Upper lobe of left lung (tissue), 6 donors: ENCODE results near the gene FZD2. TPM values are rescaled to one million over a fixed set of nuclear protein-coding genes. Genes with fewer than 3 reads are reported as not detected.
"Not testable (repeated sequence)": the region's sequence is repeated elsewhere in the genome, so short reads cannot be mapped to it uniquely, and the experiment has no call there.

ENCODE experiments used
- ATAC-seq, 2 donors: fragments of 200-7000 bp; cut with Tn5 transposase; one replicate each; pipeline ENCODE4 v1.9.1; 2022; ENCODE audit warnings: mild to moderate bottlenecking in 2 of 2, moderate library complexity in 2 of 2; ENCODE audit not compliant: low FRiP score in 2 of 2
- DNase-seq, 2 donors: peaks; one replicate each; pipeline ENCODE4 v3.0.0-alpha.2; 2019 to 2020
- H3K27ac ChIP-seq, 4 donors: fragments of 200-600 bp; sonication (generic); one replicate each; pipeline ENCODE4 v1.5.1; 2016 to 2019
- H3K27me3 ChIP-seq, 4 donors: fragments of 200-600 bp; sonication (generic); one replicate each; pipeline ENCODE4 v1.5.1; 2017 to 2019
- H3K36me3 ChIP-seq, 4 donors: fragments of 200-600 bp; sonication (generic); one replicate each; pipeline ENCODE4 v1.5.1; 2016 to 2019
- H3K4me1 ChIP-seq, 4 donors: fragments of 200-600 bp; sonication (generic); one replicate each; pipeline ENCODE4 v1.5.1; 2018 to 2019
- H3K4me3 ChIP-seq, 4 donors: fragments of 200-600 bp; sonication (generic); one replicate each; pipeline ENCODE4 v1.5.1; 2017 to 2019; ENCODE audit warnings: mild to moderate bottlenecking in 2 of 4, moderate library complexity in 1 of 4
- H3K9me3 ChIP-seq, 4 donors: fragments of 200-600 bp; sonication (generic); one replicate each; pipeline ENCODE4 v1.5.1; 2018 to 2019
- CTCF ChIP-seq, 6 experiments: fragments of 450-650 bp in 4 of 6; fragments of 200-600 bp in 2 of 6; sonication (generic) in 2 of 6; IDR thresholded peaks; one replicate each; pipeline ENCODE4 v1.5.1; 2016 to 2019; ENCODE audit warnings: antibody characterized with exemption in 6 of 6
- EP300 ChIP-seq, 4 donors: sonication (generic); formaldehyde crosslinking; IDR thresholded peaks; one replicate each; pipeline ENCODE4 v1.5.1; 2017; ENCODE audit warnings: antibody characterized with exemption in 4 of 4, control low read depth in 2 of 4
- POLR2A ChIP-seq, 4 donors: fragments of 450-650 bp; IDR thresholded peaks; one replicate each; pipeline ENCODE4 v1.5.1; 2016 to 2017; ENCODE audit warnings: antibody characterized with exemption in 4 of 4, mild to moderate bottlenecking in 2 of 4
- POLR2AphosphoS5 ChIP-seq, 2 donors: sonication (generic); formaldehyde crosslinking; IDR thresholded peaks; one replicate each; pipeline ENCODE4 v1.5.1; 2017; ENCODE audit warnings: antibody characterized with exemption in 2 of 2
- WGBS, 2 donors: methylation state at CpG; one replicate each; pipeline ENCODE4 v1.1.5; 2017 to 2018; 5-methylcytosine and 5-hydroxymethylcytosine counted together
- total RNA-seq, 6 donors: library from RNA; depleted of rRNA in 4 of 6; stranded (reverse); fragments of >200 nt in 4 of 6; gene quantifications; one replicate each; pipeline versions ENCODE4 v1.1.0 to v1.2.1, GENCODE V29; 2016 to 2021
- donor health status: DM: no; HTN: no; CAD: no; lungs with moderate emphysema.
- donor health status: DM: no; HTN: yes; CAD: no; lungs with severe emphysema.

Gene FZD2
- total RNA-seq, 6 donors from 2014 or later = 4.2 to 12.9 (median 7.5) TPM

GRCh38 chr17:44565866-44566443, 8.7 kb downstream of the FZD2 start:
- no peak for TF ChIP-seq POLR2AphosphoS5 (IDR thresholded peaks at IDR 0.05)
- TF ChIP-seq EP300 (IDR thresholded peaks at IDR 0.05) = no peak
- TF ChIP-seq CTCF (IDR thresholded peaks at IDR 0.05) = no peak
- no peak for TF ChIP-seq POLR2A (IDR thresholded peaks at IDR 0.05)
- no peak for ATAC-seq
- DNase-seq = no peak
- Histone ChIP-seq H3K4me1 (no peaks in the 10 kb centered on the region), H3K4me3 (no peak overlapping the region), H3K27ac (no peak overlapping the region), H3K27me3 (no peaks in the 10 kb centered on the region), H3K9me3 (peaks cover 4 to 11% (median 7%) of the 10 kb centered on the region in 4 donors), H3K36me3 (no peaks in the 10 kb centered on the region)
- WGBS, 2 donors = 87 to 89% methylated on average over 14 of the region's 14 CpGs

- 92 to 95% methylated on average over 4 to 16 of the region's 23 CpGs for WGBS, 2 donors
- H3K27me3 ChIP-seq, H3K4me1 ChIP-seq, H3K4me3 ChIP-seq, H3K36me3 ChIP-seq, H3K27ac ChIP-seq, ATAC-seq: not testable (repeated sequence)
- peaks cover 4 to 11% (median 7%) of the 10 kb centered on the region in 4 donors for H3K9me3 ChIP-seq
- DNase-seq = peak in 1 of 2 donors; percentile 51
Observed at GRCh38 chr17:44568311-44568944, 11.1 kb downstream of the FZD2 start.

- no peaks in the 10 kb centered on the region for H3K36me3 ChIP-seq
- 58 to 75% methylated on average over 22 to 26 of the region's 26 CpGs for WGBS, 2 donors
- TF ChIP-seq POLR2A (IDR thresholded peaks at IDR 0.05) = no peak
- no peak for TF ChIP-seq CTCF (IDR thresholded peaks at IDR 0.05)
- TF ChIP-seq EP300 (IDR thresholded peaks at IDR 0.05) = no peak
- TF ChIP-seq POLR2AphosphoS5 (IDR thresholded peaks at IDR 0.05) = no peak
- ATAC-seq (no peak), DNase-seq (no peak)
- H3K4me1 ChIP-seq = no peaks in the 10 kb centered on the region
- H3K9me3 ChIP-seq = peaks cover 4 to 11% (median 7%) of the 10 kb centered on the region in 4 donors
- no peak overlapping the region for H3K4me3 ChIP-seq
- H3K27ac ChIP-seq = no peak overlapping the region
- H3K27me3 ChIP-seq = no peaks in the 10 kb centered on the region
Observed at GRCh38 chr17:44568945-44569858, 11.9 kb downstream of the FZD2 start.

- Histone ChIP-seq H3K27ac (no peak overlapping the region), H3K9me3 (no peaks in the 10 kb centered on the region), H3K4me1 (no peaks in the 10 kb centered on the region), H3K4me3 (no peak overlapping the region), H3K27me3 (no peaks in the 10 kb centered on the region), H3K36me3 (no peaks in the 10 kb centered on the region)
- TF ChIP-seq CTCF (IDR thresholded peaks at IDR 0.05) (no peak), POLR2A (IDR thresholded peaks at IDR 0.05) (no peak)
- ATAC-seq (no peak), DNase-seq (no peak)
- WGBS, 2 donors = 76 to 77% methylated on average over 2 of the region's 2 CpGs
Observed at GRCh38 chr17:44572801-44573200, 15.5 kb downstream of the FZD2 start.

- DNase-seq (no peak), ATAC-seq (no peak)
- no peaks in the 10 kb centered on the region for H3K9me3 ChIP-seq
- TF ChIP-seq POLR2A (IDR thresholded peaks at IDR 0.05) (no peak), CTCF (IDR thresholded peaks at IDR 0.05) (no peak), POLR2AphosphoS5 (IDR thresholded peaks at IDR 0.05) (no peak), EP300 (IDR thresholded peaks at IDR 0.05) (no peak)
- H3K27me3 ChIP-seq = no peaks in the 10 kb centered on the region
- no peak overlapping the region for H3K27ac ChIP-seq
- no peaks in the 10 kb centered on the region for H3K4me1 ChIP-seq
- no peak overlapping the region for H3K4me3 ChIP-seq
- H3K36me3 ChIP-seq = no peaks in the 10 kb centered on the region
- 54 to 61% methylated on average over 2 of the region's 2 CpGs for WGBS, 2 donors
Observed at GRCh38 chr17:44575403-44575802, 18.1 kb downstream of the FZD2 start.
